NCI-H128 (cell line): ENCODE data around the gene AKT1.
"Not testable (repeated sequence)": the region's sequence is repeated elsewhere in the genome, so short reads cannot be mapped to it uniquely, and the experiment has no call there.

Source experiments
- DNase-seq: peaks from one replicate; lab custom pipeline; 2025; ENCODE audit not compliant: unreplicated experiment; lab: John Stamatoyannopoulos, UW

AKT1 gene

GRCh38 chr14:104755621-104756020 lies 39.9 kb downstream of the AKT1 start:
- no peak for DNase-seq

DNA sequence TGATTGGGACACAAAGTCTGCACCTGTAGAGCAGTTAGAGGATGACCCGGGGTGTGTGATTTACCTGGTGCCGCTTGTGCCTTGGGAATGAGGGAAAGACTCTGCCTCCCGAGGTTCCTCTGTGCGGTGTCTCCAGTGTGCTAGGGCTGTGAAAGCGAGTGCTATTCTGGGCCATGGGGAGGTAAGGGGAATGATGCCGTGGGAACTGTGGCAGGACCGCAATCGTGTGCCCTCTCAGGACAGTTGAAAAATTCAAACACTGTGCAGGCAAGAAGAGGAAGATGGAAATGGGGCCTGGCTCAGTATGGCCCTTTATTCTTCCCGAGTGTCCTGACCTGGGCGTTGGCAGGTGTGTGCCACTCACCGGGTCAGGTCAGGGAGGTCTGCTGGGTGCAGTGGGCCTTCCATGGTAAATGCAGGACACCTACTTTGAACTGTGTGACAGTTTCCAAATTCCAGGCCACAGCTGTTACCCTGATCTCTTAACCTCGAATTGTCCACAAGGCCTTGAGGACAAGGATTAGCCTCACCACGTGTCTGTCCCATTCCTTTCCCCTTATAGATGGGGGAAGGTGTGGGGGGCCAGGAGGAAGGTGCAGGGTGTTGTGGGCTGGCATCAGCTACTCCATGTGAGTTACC lies 41.2 kb downstream of the AKT1 start:
- DNase-seq, result no peak

DNA sequence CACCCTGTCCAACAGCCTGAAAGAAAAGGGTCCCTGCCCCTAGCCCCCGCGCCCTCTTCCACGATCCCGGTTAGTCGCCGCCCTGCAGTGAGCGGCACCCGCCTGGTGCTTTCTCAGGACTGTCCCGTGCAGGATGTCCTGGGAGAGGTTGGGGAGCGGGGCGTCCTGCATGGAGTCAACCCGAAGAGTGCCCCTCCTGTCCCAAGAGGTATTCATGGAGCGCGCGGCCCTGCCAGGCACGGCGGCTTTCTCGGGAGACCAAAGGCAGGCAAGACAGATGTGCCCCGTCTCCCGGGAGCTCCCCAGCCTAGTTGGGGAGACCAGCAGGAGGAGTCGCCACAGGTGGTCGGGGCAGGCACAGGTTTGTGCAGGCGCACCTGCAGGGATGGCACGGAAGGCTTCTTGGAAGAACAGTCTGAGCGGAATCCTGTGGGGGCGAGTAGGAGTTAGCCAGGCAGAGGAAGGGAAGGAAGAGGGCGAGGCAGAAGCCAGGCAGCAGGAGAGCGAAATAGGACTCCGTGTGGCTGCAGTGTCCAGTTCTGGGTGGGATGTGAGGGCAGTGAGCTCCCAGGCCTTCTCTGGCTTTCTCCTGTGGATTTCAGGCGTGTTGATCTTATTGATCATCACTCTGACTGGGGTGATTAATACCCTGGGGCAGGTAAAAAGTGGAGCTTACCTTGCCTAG lies 41.9 kb downstream of the AKT1 start:
- DNase-seq, result no peak

DNA sequence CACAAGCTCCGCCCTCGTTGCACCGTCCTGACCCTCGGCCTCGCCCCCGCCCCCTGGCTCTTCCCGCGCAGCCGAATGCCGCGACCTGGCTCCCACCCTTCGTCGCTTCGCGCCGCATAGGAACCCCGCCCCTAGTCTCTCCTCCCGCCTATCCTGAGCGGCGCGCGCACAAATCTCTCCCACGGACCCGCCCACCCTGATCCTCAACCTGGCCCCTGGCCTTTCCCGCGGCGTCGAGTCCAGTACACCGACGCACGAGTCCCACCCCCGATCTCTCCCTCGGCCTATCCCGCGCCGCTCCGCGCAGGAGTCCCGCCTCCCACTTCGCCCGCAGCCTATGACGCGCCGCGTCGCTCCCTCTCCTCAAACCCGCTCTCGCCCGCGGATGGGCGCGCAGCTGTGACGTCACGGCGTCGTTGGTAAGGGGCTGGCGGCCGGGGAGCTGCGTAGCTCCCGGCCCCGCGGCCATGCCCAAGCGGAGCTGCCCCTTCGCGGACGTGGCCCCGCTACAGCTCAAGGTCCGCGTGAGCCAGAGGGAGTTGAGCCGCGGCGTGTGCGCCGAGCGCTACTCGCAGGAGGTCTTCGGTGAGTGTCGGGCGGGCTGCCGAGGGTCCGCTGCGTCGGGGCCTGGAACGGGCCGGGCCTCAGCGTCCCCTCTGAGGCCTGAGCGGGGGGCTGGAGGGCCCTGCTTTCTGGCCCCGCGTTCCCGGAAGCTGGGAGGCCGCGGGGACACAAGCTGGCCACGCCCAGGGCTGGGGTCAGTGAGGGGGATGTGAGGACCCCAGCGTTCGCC lies 42.6 kb downstream of the AKT1 start, which contains the start of gene SIVA1:
Gene SIVA1, plus strand, starts transcription at position 413 of the 793 bp plus-strand sequence. Its CDS starts 55 bp downstream, at position 468.
- peak; percentile 100 for DNase-seq

DNA sequence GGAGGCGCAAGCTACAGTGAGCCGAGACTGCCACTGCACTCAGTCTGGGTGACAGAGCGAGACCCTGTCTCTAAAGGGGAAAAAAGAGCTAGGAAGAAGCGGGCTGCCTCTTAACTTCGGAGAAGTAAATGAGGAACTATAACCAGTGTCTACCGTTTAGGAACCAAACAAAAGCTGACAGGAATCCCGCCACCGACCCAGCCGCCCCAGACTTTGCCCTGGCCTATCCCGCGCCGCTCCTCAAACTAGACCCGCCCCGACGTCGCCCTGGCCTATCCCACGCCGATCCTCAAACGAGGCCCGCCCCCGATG lies 43.2 kb downstream of the AKT1 start:
- DNase-seq, result no peak

GRCh38 chr14:104751539-104752422 lies 43.8 kb downstream of the AKT1 start:
- no peak for DNase-seq

GRCh38 chr14:104750753-104751057 lies 44.8 kb downstream of the AKT1 start:
- not testable (repeated sequence) for DNase-seq

GRCh38 chr14:104750056-104750752 lies 45.3 kb downstream of the AKT1 start:
- DNase-seq, result no peak

DNA sequence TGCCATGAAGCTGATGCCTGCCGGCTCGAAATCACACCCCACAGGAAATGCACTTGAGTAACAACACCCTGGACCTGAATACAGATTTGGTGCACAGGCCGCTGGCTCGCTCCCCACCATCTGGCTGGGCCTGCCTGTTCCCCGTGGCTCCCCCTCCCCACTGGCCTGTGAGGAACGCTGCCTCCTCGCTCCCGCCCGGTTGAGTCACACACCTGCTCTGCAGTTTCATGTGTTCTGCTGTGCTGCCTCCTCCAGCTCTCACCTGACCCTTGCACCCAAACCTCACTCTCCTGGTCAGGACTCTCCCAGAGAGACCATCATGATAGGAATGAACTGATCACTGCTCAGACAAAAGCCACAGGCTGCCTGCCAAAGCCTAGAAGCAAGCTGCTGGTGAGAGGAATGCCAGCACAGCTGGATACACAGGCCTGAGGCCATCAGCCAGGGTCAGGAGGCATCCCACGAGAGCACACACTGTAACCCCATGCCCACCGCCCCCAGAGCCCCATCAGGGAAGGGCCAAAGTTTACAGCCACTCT lies 46.4 kb downstream of the AKT1 start:
- no peak for DNase-seq

- DNase-seq, result no peak
Measured at GRCh38 chr14:104747876-104748275, 47.7 kb downstream of the AKT1 start.

GRCh38 chr14:104746934-104747481 lies 48.5 kb downstream of the AKT1 start:
- no peak for DNase-seq

- DNase-seq, result no peak
Measured at GRCh38 chr14:104746071-104746545, 49.4 kb downstream of the AKT1 start.

DNA sequence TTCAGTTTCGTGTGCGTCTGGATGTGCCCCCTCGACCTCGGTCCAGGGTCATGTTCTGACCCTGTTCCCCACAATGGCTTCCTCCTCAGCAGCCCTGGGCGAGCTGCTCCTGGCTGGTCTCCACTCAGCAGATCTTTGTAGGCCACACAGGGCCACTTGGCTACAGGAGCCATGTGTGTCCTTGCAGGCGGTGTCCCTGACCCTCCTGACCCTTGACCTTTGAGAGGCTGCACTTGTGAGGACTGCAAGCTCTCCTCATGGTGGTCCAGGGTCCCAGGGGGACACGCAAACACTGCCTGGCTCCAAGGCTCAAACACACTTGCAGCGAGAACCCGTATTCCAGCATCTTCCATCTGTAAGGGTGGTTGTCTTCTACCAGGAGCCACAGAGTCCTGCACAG lies 50.1 kb downstream of the AKT1 start:
- DNase-seq, result no peak

DNA sequence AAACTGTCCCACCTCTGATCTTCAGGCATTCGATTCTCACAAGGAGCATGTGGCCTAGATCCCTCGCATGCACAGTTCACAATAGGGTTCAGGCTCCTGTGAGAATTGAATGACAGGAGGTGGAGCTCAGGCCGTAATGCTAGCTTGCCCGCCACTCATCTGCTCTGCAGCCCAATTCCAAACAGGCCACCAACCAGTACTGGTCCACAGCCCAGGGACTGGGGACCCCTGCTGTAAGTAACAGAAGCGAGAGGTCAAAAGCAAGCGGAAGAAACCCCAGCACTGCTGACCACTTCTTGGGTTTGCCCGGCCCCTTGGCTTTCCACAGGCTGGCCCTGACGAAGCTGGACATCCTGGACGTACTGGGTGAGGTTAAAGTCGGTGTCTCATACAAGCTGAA lies 51.1 kb downstream of the AKT1 start:
- no peak for DNase-seq

DNA sequence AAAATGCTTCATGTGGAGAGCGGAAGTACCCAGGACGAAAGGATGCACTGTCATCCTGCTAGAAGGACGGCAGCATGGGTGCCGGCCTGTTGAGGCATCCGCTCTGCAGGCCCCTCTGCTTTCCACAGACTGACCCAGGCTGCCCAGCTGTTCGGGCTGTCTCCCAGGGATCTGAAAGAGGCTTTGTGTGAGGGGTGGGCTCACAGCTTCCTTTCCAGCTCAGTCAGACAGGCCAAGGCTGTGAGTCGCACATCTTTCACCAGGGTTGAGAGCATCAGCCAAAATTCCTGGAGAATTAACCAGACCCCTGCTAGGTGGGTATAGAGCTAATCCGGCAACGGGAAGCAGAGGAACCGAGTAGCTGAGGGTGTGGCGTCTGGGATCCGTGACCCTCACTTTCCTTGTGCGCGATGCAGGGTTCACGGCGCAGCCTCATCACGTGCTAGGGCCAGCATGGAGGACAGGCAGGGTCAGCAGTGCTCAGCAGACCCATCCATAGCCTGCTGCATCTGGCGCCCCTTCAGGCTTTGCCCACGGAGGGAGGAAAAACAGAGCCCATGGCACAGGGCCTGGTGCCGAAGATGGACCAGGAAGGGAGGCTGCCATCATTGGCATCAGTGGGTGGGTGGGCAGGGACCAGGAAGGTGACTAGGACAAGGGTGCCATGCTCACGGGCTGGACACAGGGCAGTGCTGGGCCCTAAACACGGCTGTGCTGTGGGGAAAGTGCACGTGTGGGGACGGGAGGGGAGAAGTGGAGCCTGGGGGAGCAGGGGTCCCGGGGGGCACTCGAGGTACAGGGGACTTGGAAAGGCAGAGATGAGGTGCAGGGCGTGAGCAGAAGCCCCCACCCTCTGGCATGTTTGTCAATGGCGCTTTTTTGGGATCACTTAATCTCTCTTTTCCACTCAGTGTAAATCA lies 51.8 kb downstream of the AKT1 start:
- no peak for DNase-seq

- DNase-seq, result no peak
Measured at GRCh38 chr14:104742586-104743455, 52.7 kb downstream of the AKT1 start.

GRCh38 chr14:104741803-104742251 lies 53.7 kb downstream of the AKT1 start:
- DNase-seq, result no peak
